ENCODE results near the gene KIF5B.

Gene KIF5B

DNA sequence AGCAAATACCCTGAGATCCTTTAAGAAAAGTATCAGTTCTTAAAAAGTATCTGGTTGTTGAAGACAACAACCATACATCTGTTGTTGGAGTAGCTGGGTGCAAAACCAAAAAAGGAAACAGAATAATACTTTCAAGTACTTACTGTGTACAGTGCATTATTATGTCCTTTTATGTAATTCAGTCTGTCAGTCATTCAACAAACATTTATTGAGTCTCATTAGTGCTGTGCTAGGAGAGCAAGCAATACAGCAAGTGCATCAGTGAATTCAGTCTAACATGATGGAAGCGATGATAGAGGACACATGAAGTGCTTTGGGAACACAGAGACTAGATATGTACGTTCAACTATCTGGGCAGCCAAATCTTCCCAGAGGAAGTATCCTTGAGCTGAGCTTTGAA is 37.4 kb upstream of the KIF5B start:
- Histone ChIP-seq H2AFZ (ENCODE audit: low read length) (no peak overlapping the region), H3K79me2 (ENCODE audit: insufficient read depth, low read length) (no peaks in the 10 kb centered on the region), H4K20me1 (ENCODE audit: insufficient read depth, low read length, poor library complexity, severe bottlenecking) (no peaks in the 10 kb centered on the region), H3K27me3 (ENCODE audit: insufficient read depth, low read length, poor library complexity, severe bottlenecking) (no peaks in the 10 kb centered on the region), H3K36me3 (ENCODE audit: insufficient read depth, low read length) (no peaks in the 10 kb centered on the region), H3K9ac (ENCODE audit: low read depth, low read length, poor library complexity, severe bottlenecking) (no peak overlapping the region), H3K4me1 (ENCODE audit: insufficient read depth, low read length, poor library complexity, severe bottlenecking) (no peaks in the 10 kb centered on the region), H3K9me2 (replicated peaks; ENCODE audit: low read depth, low read length) (no peaks in the 10 kb centered on the region), H3K9me3 (ENCODE audit: insufficient read depth, low read depth, low read length) (peaks cover 7% of the 10 kb centered on the region; the same call in 1 of the 2 replicates), H3K4me3 (ENCODE audit: low read length, poor library complexity, severe bottlenecking) (no peak overlapping the region), H3K4me2 (ENCODE audit: low read depth, low read length, poor library complexity, severe bottlenecking) (no peak overlapping the region), H3F3A (ENCODE audit: low read depth) (no peaks in the 10 kb centered on the region)
- TF ChIP-seq, protein P1, sequence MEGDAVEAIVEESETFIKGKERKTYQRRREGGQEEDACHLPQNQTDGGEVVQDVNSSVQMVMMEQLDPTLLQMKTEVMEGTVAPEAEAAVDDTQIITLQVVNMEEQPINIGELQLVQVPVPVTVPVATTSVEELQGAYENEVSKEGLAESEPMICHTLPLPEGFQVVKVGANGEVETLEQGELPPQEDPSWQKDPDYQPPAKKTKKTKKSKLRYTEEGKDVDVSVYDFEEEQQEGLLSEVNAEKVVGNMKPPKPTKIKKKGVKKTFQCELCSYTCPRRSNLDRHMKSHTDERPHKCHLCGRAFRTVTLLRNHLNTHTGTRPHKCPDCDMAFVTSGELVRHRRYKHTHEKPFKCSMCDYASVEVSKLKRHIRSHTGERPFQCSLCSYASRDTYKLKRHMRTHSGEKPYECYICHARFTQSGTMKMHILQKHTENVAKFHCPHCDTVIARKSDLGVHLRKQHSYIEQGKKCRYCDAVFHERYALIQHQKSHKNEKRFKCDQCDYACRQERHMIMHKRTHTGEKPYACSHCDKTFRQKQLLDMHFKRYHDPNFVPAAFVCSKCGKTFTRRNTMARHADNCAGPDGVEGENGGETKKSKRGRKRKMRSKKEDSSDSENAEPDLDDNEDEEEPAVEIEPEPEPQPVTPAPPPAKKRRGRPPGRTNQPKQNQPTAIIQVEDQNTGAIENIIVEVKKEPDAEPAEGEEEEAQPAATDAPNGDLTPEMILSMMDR (conservative IDR thresholded peaks at IDR 0.05; ENCODE audit: low read length), result no peak
- TF ChIP-seq EZH2phosphoT487 (IDR thresholded peaks at IDR 0.05; ENCODE audit: borderline replicate concordance), result no peak

DNA sequence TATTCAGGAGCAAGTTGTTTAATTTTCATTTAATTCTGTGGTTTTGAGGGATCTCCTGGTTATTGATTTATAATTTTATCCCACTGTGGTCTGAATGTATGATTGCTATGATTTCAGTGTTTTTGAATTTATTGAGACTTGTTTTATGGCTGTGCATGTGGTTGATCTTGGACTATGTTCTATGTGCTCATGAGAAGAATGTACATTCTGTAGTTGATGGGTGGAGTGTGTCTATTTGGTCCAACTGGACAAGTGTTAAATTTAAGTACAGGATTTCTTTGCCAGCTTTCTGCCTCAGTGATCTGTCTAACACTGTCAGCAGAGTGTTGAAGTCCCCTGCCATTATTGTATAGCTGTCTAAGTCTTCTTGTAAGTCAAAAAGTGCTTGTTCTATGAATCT is 34.8 kb upstream of the KIF5B start:
- Histone ChIP-seq H3K4me2 (ENCODE audit: low read depth, low read length, poor library complexity, severe bottlenecking) (no peak overlapping the region), H3K4me3 (ENCODE audit: low read length, poor library complexity, severe bottlenecking) (no peak overlapping the region), H3K9me2 (replicated peaks; ENCODE audit: low read depth, low read length) (no peaks in the 10 kb centered on the region), H4K20me1 (ENCODE audit: insufficient read depth, low read length, poor library complexity, severe bottlenecking) (no peaks in the 10 kb centered on the region), H2AFZ (ENCODE audit: low read length) (no peak overlapping the region), H3K27me3 (ENCODE audit: insufficient read depth, low read length, poor library complexity, severe bottlenecking) (no peaks in the 10 kb centered on the region), H3F3A (ENCODE audit: low read depth) (no peaks in the 10 kb centered on the region), H3K4me1 (ENCODE audit: insufficient read depth, low read length, poor library complexity, severe bottlenecking) (no peaks in the 10 kb centered on the region), H3K36me3 (ENCODE audit: insufficient read depth, low read length) (no peaks in the 10 kb centered on the region), H3K79me2 (ENCODE audit: insufficient read depth, low read length) (no peaks in the 10 kb centered on the region), H3K9me3 (ENCODE audit: insufficient read depth, low read depth, low read length) (no peaks in the 10 kb centered on the region), H3K9ac (ENCODE audit: low read depth, low read length, poor library complexity, severe bottlenecking) (no peak overlapping the region)
- TF ChIP-seq, protein P1 (conservative IDR thresholded peaks at IDR 0.05; ENCODE audit: low read length), result no peak
- TF ChIP-seq EZH2phosphoT487 (IDR thresholded peaks at IDR 0.05; ENCODE audit: borderline replicate concordance), result no peak

DNA sequence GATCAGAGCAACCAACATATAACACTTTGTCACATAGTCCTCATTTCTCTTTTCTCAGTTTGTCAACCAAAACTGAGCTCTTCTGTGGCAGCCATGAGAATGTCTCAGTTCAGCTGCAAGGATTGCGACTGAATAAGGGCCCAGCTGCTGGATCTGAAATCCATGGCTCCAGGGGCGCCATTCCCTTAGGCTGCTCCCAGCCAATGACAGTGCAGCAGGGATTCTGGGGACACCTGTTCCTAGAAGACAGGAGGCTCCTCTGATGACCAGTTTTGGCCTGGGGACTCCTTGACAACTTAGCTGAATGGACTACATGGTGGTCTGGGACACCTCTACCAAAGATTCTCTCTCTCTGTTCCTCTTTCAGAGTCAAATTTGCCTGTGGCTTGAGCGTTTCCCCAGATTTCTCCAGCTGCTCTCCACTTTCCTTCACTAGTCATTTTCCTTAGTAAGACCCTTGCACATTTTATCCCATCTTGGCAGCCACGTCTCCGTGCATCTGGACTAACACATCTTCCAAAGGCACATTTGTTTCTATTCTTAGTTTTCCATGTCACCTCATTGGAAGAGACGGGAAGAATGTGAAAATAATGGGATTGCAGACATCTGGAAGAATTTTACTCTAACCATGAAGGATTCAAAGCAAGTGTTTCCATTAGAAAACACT is 28.1 kb upstream of the KIF5B start:
- no peak overlapping the region for H3K4me3 ChIP-seq (ENCODE audit: low read length, poor library complexity, severe bottlenecking)
- H3F3A ChIP-seq (ENCODE audit: low read depth), result no peaks in the 10 kb centered on the region
- H3K4me1 ChIP-seq (ENCODE audit: insufficient read depth, low read length, poor library complexity, severe bottlenecking), result no peaks in the 10 kb centered on the region
- H3K79me2 ChIP-seq (ENCODE audit: insufficient read depth, low read length), result no peaks in the 10 kb centered on the region
- no peaks in the 10 kb centered on the region for H3K36me3 ChIP-seq (ENCODE audit: insufficient read depth, low read length)
- no peaks in the 10 kb centered on the region for H3K9me2 ChIP-seq (replicated peaks; ENCODE audit: low read depth, low read length)
- H3K27me3 ChIP-seq (ENCODE audit: insufficient read depth, low read length, poor library complexity, severe bottlenecking), result no peaks in the 10 kb centered on the region
- no peaks in the 10 kb centered on the region for H3K9me3 ChIP-seq (ENCODE audit: insufficient read depth, low read depth, low read length)
- H2AFZ ChIP-seq (ENCODE audit: low read length), result no peak overlapping the region
- no peak overlapping the region for H3K4me2 ChIP-seq (ENCODE audit: low read depth, low read length, poor library complexity, severe bottlenecking)
- no peak overlapping the region for H3K9ac ChIP-seq (ENCODE audit: low read depth, low read length, poor library complexity, severe bottlenecking)
- no peaks in the 10 kb centered on the region for H4K20me1 ChIP-seq (ENCODE audit: insufficient read depth, low read length, poor library complexity, severe bottlenecking)
- TF ChIP-seq EZH2phosphoT487 (IDR thresholded peaks at IDR 0.05; ENCODE audit: borderline replicate concordance), result no peak
- TF ChIP-seq, protein P1 (conservative IDR thresholded peaks at IDR 0.05; ENCODE audit: low read length), result no peak
